ENCODE data around the gene IKZF1.

GRCh38 chr7:50405221-50405620 lies 100.7 kb downstream of the IKZF1 start:
- no peak for TF ChIP-seq CTCF (conservative IDR thresholded peaks at IDR 0.05 in 1 of 2, IDR thresholded peaks at IDR 0.05 in 1 of 2; ENCODE audit: low read depth in 1 of 2, low read length in 2 of 2)
- no peak for TF ChIP-seq EZH2 (IDR thresholded peaks at IDR 0.05; ENCODE audit: low read length, missing control alignments)
